Stimulated activated CD4-positive, alpha-beta T cell treated with anti-CD3 and anti-CD28 coated beads, Interleukin-15, amount 100 ng/mL, for 48 hours (primary cell): ENCODE measurements around the gene SHB.
"Not testable (repeated sequence)": the region's sequence is repeated elsewhere in the genome, so short reads cannot be mapped to it uniquely, and the experiment has no call there.

ENCODE experiments used
- DNase-seq, 2 donors: peaks; one replicate each; pipeline ENCODE4 v3.0.0-alpha.2; 2020; ENCODE audit warnings: low read depth in 2 of 2

SHB gene

DNA sequence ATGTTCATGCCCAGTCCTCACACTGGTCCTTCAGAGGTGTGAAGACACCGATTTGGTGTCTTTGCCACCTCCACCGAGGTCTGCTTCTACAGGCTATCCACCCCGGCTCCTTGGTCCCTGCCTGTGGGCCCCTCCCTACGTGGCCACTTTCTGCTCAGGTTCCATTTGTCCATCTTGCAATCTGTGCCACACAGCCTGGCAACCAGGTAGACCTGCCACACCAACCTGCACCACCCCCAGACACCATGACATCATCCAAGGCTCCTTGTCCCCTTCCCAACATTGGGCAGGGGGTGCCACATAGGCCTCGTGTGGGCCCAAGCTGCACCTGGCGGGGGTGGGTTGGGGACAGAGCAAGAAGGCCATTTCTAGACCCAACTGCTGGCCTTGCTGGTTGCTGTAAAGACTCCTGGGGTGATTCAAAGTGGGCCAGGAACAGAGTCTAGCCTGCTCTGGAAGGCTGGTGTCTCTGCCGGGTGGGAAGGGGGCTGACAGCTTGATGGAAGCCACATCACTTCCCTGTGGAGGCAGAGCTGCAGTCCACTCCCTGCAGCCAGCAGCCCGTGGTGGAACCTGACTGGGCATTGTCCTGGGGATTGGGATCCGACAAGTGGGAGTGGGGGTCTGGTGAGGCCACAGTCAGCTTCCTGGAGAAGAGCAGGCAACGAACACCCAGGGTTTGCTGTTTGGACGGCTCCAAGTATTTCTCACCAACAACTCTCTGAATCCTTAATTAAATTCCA lies 99.3 kb downstream of the SHB start:
- no peak for DNase-seq

- DNase-seq: no peak
Observed at GRCh38 chr9:37969130-37969529, 99.9 kb downstream of the SHB start.

- no peak for DNase-seq
Observed at GRCh38 chr9:37968228-37968701, 100.8 kb downstream of the SHB start.

DNA sequence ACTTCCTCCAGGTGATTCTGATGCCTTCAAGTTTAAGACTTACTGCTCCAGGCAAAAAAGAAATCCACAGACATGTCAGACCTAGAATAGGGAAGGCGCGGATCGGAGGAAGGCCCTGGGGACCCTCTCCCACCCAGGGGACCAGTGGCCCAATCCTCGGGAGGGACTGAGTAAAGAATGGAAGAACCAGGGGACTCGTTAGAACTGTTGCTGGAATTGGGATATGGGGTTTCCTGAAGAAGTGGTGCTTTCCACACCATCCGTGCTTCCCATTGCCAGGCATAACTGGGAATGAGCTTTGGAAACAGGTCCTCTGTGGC lies 101.3 kb downstream of the SHB start:
- DNase-seq: no peak

GRCh38 chr9:37967014-37967760 lies 101.8 kb downstream of the SHB start:
- DNase-seq: no peak

GRCh38 chr9:37966412-37967013 lies 102.5 kb downstream of the SHB start:
- no peak for DNase-seq

- not testable (repeated sequence) for DNase-seq
Observed at GRCh38 chr9:37965676-37966345, 103.2 kb downstream of the SHB start.

- no peak for DNase-seq
Observed at GRCh38 chr9:37965116-37965515, 103.9 kb downstream of the SHB start.

GRCh38 chr9:37964740-37965081 lies 104.3 kb downstream of the SHB start:
- DNase-seq: no peak

- no peak for DNase-seq
Observed at GRCh38 chr9:37963936-37964739, 104.9 kb downstream of the SHB start.

- DNase-seq: no peak
Observed at GRCh38 chr9:37961351-37961750, 107.7 kb downstream of the SHB start.

GRCh38 chr9:37960631-37961030 lies 108.4 kb downstream of the SHB start:
- no peak for DNase-seq

DNA sequence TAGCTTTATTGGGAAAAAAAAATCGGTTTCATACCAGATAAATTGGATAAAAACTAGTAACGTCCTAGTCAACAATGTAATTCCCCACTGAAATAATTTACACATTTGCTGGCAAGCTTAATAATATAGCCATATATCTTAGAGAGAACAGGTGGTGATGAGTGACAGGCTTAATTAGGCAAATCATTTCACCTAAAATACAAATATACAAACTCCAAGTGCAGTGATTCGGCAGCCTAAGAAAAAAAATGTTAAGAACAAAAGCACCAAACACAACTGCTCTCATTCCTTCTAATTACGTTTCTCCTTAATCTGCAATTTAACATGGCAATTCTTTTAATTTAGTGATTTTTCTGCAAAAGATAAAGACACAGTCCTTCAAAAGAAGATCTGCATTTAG lies 109.1 kb downstream of the SHB start:
- DNase-seq: no peak

DNA sequence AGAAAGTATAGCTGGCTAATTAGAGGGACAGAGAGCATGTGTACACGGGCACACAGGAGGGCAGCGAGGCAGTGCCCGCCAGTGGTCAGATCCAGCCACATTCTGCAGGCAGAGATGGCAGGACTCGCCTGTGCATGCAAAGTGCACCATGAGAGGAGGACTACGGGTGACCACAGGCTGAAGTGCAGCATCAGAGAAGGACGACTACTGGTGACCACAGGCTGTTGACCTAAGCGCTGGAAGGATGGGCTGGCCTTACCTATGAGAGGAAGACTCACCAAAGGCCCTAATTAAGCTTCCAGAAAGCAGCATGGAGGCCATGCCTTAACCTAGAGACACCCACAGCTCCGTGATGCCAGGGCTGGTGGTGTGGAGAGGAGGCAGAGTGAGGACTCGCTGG lies 110.9 kb downstream of the SHB start:
- no peak for DNase-seq

- no peak for DNase-seq
Observed at GRCh38 chr9:37957664-37957953, 111.4 kb downstream of the SHB start.

DNA sequence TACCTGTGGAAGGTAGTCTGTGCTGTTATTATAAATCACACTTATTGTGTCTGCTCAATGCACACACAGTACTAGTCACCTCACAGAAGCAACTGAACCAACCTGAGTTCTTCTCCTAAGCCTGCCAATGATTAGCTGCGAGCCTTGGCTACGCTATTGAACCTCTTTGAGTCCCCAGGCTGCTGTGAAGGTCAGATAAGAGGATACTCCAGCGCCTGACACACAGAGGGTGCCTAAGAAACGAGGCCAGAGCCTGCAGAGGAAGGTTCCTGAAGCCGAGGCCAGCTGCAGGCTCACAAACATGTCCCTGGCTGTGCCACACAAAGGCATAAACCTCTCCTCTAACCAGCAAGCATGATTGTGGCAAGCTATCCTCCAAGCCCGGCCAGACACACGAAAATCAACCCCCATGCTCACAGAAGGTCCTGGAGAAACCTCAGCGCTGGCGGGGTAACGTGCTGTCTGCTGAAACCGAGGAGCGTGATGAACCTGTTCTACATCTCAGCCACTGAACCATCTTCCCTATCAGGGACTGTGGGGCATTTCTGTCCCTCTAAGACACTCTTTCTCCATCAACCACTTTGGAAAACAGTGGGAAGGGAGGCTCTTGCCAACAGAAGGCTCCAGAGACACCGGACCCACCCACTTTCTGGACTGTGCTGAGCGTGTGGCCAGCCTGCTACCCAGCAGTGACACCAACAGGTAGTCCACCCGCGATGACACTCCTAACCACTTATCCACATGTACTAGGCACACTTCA lies 111.9 kb downstream of the SHB start:
- no peak for DNase-seq

- no peak for DNase-seq
Observed at GRCh38 chr9:37956423-37956820, 112.6 kb downstream of the SHB start.

GRCh38 chr9:37955781-37956422 lies 113.1 kb downstream of the SHB start:
- DNase-seq: no peak

- peak in 1 of 2 donors; percentile 4 for DNase-seq
Observed at GRCh38 chr9:37954581-37954981, 114.4 kb downstream of the SHB start.

DNA sequence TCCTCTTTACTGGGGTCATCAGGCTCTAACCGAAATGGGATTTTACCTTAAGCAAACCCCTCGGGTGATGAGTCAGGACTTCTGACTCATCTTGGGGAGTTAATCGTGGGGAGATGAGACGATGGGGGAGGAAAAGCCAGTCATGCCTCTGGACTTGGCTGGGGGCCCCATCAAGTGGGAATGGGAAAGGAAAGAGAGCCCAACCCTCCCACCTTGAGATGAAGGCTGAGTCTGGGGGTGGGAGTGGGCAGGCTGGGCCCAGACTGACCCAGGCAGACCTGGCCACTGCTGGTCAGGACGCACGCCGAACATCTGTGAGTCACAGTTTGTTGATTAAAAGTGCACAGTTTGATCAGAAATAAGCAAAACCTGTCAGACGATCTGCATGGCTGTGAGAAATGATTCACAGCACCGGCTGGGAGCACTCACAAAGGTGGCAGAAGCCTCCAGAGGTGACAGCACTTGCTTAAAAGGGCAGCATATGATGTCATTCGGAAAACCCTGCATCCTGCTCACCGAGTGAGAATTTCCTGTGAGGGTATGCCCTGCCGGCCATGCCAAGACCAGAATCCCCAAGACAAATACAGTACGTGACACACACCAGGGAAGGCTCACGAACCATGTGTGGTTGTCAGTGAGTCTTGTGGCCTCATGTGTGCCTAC lies 115.1 kb downstream of the SHB start:
- DNase-seq: peak; percentile 33 to 46
